GM23338 (cell line): ENCODE measurements around the gene CENPH. TPM values are rescaled to one million over a fixed set of nuclear protein-coding genes. Genes with fewer than 3 reads are reported as not detected.
A peak's percentile ranks its signal among the peaks of the same experiment; 100 is the strongest.
"Not testable (repeated sequence)": the region's sequence is repeated elsewhere in the genome, so short reads cannot be mapped to it uniquely, and the experiment has no call there.

Source experiments
- ATAC-seq: fragments of 200-7000 bp; cut with Tn5 transposase; 3 replicates; pipeline ENCODE4 v1.9.1; 2020
- DNase-seq: peaks from one replicate; pipeline ENCODE4 v3.0.0-alpha.2; 2015; ENCODE audit warnings: low spot score
- H2AFZ ChIP-seq: fragments of 200-600 bp; sonication (generic); 2 replicates; pipeline ENCODE4 v1.8.0; 2016; ENCODE audit warnings: antibody characterized with exemption, mild to moderate bottlenecking, moderate library complexity
- H3F3A ChIP-seq: fragments of 200-600 bp; sonication (generic); replicated peaks from 2 replicates; pipeline ENCODE4 v1.8.0; 2017; ENCODE audit warnings: antibody characterized with exemption, mixed run types, low read depth
- H3K27ac ChIP-seq: fragments of 200-600 bp; sonication (generic); 2 replicates; pipeline ENCODE4 v1.6.1; 2016; ENCODE audit warnings: low read depth
- H3K27me3 ChIP-seq: fragments of 200-600 bp; sonication (generic); 2 replicates; pipeline ENCODE4 v1.8.0; 2016; ENCODE audit warnings: mild to moderate bottlenecking, mixed run types, moderate library complexity; ENCODE audit not compliant: insufficient read depth
- H3K36me3 ChIP-seq: fragments of 200-600 bp; sonication (generic); 2 replicates; pipeline ENCODE4 v1.8.0; 2016; ENCODE audit warnings: mild to moderate bottlenecking; ENCODE audit not compliant: insufficient read depth
- H3K4me1 ChIP-seq: fragments of 200-600 bp; sonication (generic); 2 replicates; pipeline ENCODE4 v1.8.0; 2016; ENCODE audit warnings: mild to moderate bottlenecking, moderate library complexity; ENCODE audit not compliant: insufficient read depth
- H3K4me2 ChIP-seq: fragments of 200-600 bp; sonication (generic); 2 replicates; pipeline ENCODE4 v1.7.1; 2017; ENCODE audit warnings: mixed run types
- H3K4me3 ChIP-seq: fragments of 200-600 bp; sonication (generic); 2 replicates; pipeline ENCODE4 v1.6.1; 2016; ENCODE audit warnings: mixed run types
- H3K79me2 ChIP-seq: fragments of 200-600 bp; sonication (generic); replicated peaks from 2 replicates; pipeline ENCODE4 v1.8.0; 2017; ENCODE audit warnings: mild to moderate bottlenecking; ENCODE audit not compliant: insufficient read depth
- H3K9me2 ChIP-seq: fragments of 200-600 bp; sonication (generic); 2 replicates; pipeline ENCODE4 v1.8.0; 2017; ENCODE audit not compliant: insufficient read depth
- H4K20me1 ChIP-seq: fragments of 200-600 bp; sonication (generic); replicated peaks from 2 replicates; pipeline ENCODE4 v1.8.0; 2017; ENCODE audit warnings: mild to moderate bottlenecking; ENCODE audit not compliant: insufficient read depth
- H3K27ac Mint-ChIP-seq: 2 replicates; pipeline ENCODE4 v1.8.0; 2020; ENCODE audit warnings: inconsistent platforms, mild to moderate bottlenecking, moderate library complexity, mixed read lengths
- H3K27me3 Mint-ChIP-seq: 3 replicates; pipeline ENCODE4 v1.8.0; 2022; ENCODE audit warnings: low read depth, mild to moderate bottlenecking, moderate library complexity, mixed read lengths, inconsistent platforms; ENCODE audit not compliant: insufficient read depth, poor library complexity
- H3K36me3 Mint-ChIP-seq: 3 replicates; pipeline ENCODE4 v1.8.0; 2021; ENCODE audit warnings: low read depth, mild to moderate bottlenecking, inconsistent platforms, moderate library complexity, mixed read lengths
- H3K4me1 Mint-ChIP-seq: 3 replicates; pipeline ENCODE4 v1.8.0; 2020; ENCODE audit warnings: mild to moderate bottlenecking, inconsistent platforms, mixed read lengths
- H3K4me3 Mint-ChIP-seq: 3 replicates; pipeline ENCODE4 v1.8.0; 2021; ENCODE audit warnings: moderate library complexity, mild to moderate bottlenecking, inconsistent platforms, mixed read lengths
- H3K9me3 Mint-ChIP-seq: 3 replicates; pipeline ENCODE4 v1.8.0; 2020; ENCODE audit warnings: moderate library complexity, mild to moderate bottlenecking, inconsistent platforms, mixed read lengths
- CTCF ChIP-seq, 2 experiments: fragments of 200-600 bp in 1 of 2; sonication (generic) in 1 of 2; conservative IDR thresholded peaks; 2 replicates each; pipeline versions ENCODE4 v1.5.1 to v1.6.1; 2016 to 2017; ENCODE audit warnings: antibody characterized with exemption in 2 of 2, low read depth in 2 of 2, mild to moderate bottlenecking in 2 of 2, moderate library complexity in 1 of 2
- EZH2 ChIP-seq: fragments of 200-600 bp; sonication (generic); IDR thresholded peaks from one replicate; pipeline ENCODE4 v1.8.0; 2017; ENCODE audit warnings: antibody characterized with exemption, mild to moderate bottlenecking, low read depth; ENCODE audit not compliant: unreplicated experiment
- EZH2phosphoT487 ChIP-seq: fragments of 200-600 bp; sonication (generic); IDR thresholded peaks from one replicate; pipeline ENCODE4 v1.8.1; 2018; ENCODE audit warnings: antibody characterized with exemption; ENCODE audit not compliant: unreplicated experiment
- JUNB ChIP-seq: IDR thresholded peaks from one replicate; pipeline ENCODE4 v1.6.1; 2016; ENCODE audit warnings: antibody characterized with exemption; ENCODE audit not compliant: unreplicated experiment
- NANOG ChIP-seq: IDR thresholded peaks from 2 replicates; pipeline ENCODE4 v1.6.1; 2016; ENCODE audit warnings: antibody characterized with exemption, borderline replicate concordance
- POLR2AphosphoS5 ChIP-seq: IDR thresholded peaks from 2 replicates; pipeline ENCODE4 v1.6.1; 2016; ENCODE audit warnings: antibody characterized with exemption, low read depth
- REST ChIP-seq: IDR thresholded peaks from one replicate; pipeline ENCODE4 v1.6.1; 2018; ENCODE audit warnings: antibody characterized with exemption; ENCODE audit not compliant: unreplicated experiment
- STAT1 ChIP-seq: IDR thresholded peaks from one replicate; pipeline ENCODE4 v1.6.1; 2016; ENCODE audit warnings: antibody characterized with exemption; ENCODE audit not compliant: unreplicated experiment
- ZNF114 ChIP-seq: fragments of 250-450 bp; sonication (Bioruptor Pico); IDR thresholded peaks from 2 replicates; pipeline ENCODE4 v1.5.0; 2020; ENCODE audit warnings: mild to moderate bottlenecking, moderate library complexity
- ZNF331 ChIP-seq: fragments of 250-450 bp; sonication (Bioruptor Pico); IDR thresholded peaks from 2 replicates; pipeline ENCODE4 v1.5.0; 2020; ENCODE audit warnings: low read depth, mild to moderate bottlenecking, moderate library complexity
- polyA plus RNA-seq: library from polyadenylated mRNA; unstranded; fragments of >200 nt; fragmentation: Nextera tagmentation; extraction: Ambion mirVana; gene quantifications from 2 replicates; pipeline ENCODE4 v1.2.1, GENCODE V29; 2016
- total RNA-seq: library from RNA; depleted of rRNA; stranded (reverse); fragments of >200 nt; shearing (Covaris generic); gene quantifications from 2 replicates; pipeline ENCODE4 v1.2.3, GENCODE V29; 2014
- TF ChIP-seq, protein P1 (sequence below): IDR thresholded peaks from 2 replicates; pipeline ENCODE4 v1.6.1; 2016; ENCODE audit warnings: antibody characterized with exemption

The CENPH gene
- total and polyA plus RNA-seq, 2 experiments from 2014 or later, result 99.4 to 107 TPM

DNA sequence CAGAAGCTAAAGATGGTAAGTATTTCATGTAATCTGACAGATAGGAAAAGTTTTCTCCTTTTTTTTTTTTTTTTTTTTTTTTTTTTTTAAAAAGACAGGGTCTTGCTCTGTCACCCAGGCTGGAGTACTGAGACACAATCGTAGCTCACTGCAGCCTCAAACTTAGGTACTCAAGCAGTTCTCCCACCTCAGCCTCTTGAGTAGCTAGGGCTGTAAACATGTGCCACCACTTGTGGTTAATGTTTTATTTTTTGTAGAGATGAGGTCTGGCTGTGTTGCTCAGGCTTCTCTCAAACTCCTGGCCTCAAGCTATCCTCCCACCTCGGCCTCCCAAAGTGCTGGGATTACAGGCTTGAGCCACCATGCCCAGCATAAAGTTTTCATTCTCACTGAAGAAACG is 63.1 kb downstream of the CENPH start:
- H3K27me3 Mint-ChIP-seq, result peaks cover 8% of the 10 kb centered on the region
- peaks cover 69% of the 10 kb centered on the region for H3K79me2 ChIP-seq

DNA sequence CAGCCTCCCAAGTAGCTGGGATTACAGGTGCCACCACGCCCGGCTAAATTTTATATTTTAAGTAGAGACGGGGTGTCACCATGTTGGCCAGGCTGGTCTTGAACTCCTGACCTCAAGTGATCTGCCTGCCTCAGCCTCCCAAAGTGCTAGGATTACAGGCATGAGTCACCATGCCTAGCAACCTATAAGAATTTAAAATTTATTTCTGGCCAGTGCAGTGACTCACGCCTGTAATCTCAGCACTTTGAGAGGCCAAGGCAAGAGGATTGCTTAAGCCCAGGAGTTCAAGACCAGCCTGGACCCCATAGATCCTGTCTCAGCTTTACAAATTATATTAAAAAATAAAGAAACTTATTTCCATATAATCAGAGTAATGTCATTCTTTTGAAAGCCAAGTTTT is 66.6 kb downstream of the CENPH start:
- not testable (repeated sequence) for H3K4me1 Mint-ChIP-seq, H3K9me2 ChIP-seq, ATAC-seq, H3K27ac Mint-ChIP-seq, H3K27me3 ChIP-seq, H3K4me2 ChIP-seq, H3K9me3 Mint-ChIP-seq, H3F3A ChIP-seq, H3K4me3 ChIP-seq, DNase-seq, H3K27me3 Mint-ChIP-seq, H3K4me3 Mint-ChIP-seq, H3K27ac ChIP-seq, H2AFZ ChIP-seq, H3K4me1 ChIP-seq
- peaks cover 38% of the 10 kb centered on the region for H3K36me3 ChIP-seq
- H3K36me3 Mint-ChIP-seq, result peaks cover 39% of the 10 kb centered on the region
- H3K79me2 ChIP-seq, result peaks cover 34% of the 10 kb centered on the region
- peaks cover 14% of the 10 kb centered on the region for H4K20me1 ChIP-seq

More for the DNA sequence above, 63.1 kb downstream of the CENPH start:
- Histone ChIP-seq H3K4me3 (no peak overlapping the region), H3K27ac (no peak overlapping the region), H3K4me2 (no peak overlapping the region), H3K9me2 (no peaks in the 10 kb centered on the region), H3K36me3 (peaks cover 10% of the 10 kb centered on the region), H3F3A (no peaks in the 10 kb centered on the region), H3K4me1 (no peaks in the 10 kb centered on the region), H2AFZ (no peak overlapping the region), H4K20me1 (peaks cover 30% of the 10 kb centered on the region; the same call in 1 of the 2 replicates), H3K27me3 (no peaks in the 10 kb centered on the region)
- TF ChIP-seq NANOG (no peak), JUNB (no peak)
- Mint-ChIP-seq H3K9me3 (no peaks in the 10 kb centered on the region), H3K36me3 (peaks cover 14% of the 10 kb centered on the region), H3K27ac (peak overlapping the region; percentile 67; the same call in 1 of the 2 replicates), H3K4me1 (peaks cover 2% of the 10 kb centered on the region; the same call in 1 of the 3 replicates), H3K4me3 (no peak overlapping the region)
- ATAC-seq (no peak), DNase-seq (no peak)

DNA sequence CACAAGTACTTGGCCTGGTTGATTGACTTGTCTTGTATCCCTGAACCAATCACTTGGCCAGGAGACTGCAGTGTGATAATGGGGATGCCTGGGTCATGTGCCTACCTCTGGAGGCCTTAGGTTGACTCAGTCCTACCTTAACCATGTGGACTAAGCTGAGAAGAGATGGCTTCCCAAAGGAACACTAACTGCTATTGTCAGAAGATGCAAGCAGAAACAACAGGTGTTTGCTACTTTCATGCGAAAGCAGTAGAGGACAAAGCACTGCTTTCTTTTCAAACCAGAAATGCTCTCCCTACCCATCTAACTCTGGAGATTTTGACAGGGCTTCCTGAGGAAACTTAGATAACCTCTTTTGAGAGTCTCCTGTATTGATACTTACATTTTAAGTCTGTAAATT is 68.2 kb downstream of the CENPH start:
- Histone ChIP-seq H3K9me2 (no peaks in the 10 kb centered on the region), H3K27me3 (no peaks in the 10 kb centered on the region), H3K79me2 (peaks cover 19% of the 10 kb centered on the region), H3K4me2 (no peak overlapping the region), H3K4me3 (no peak overlapping the region), H3K27ac (no peak overlapping the region), H2AFZ (no peak overlapping the region), H3K4me1 (no peaks in the 10 kb centered on the region), H3F3A (peaks cover 2% of the 10 kb centered on the region; the same call in 1 of the 2 replicates), H3K36me3 (peaks cover 50% of the 10 kb centered on the region), H4K20me1 (peaks cover 12% of the 10 kb centered on the region)
- H3K36me3 Mint-ChIP-seq, result peaks cover 54% of the 10 kb centered on the region
- ATAC-seq, result peak; percentile 31; the same call in 2 of the 3 replicates
- no peaks in the 10 kb centered on the region for H3K27me3 Mint-ChIP-seq
- no peak overlapping the region for H3K27ac Mint-ChIP-seq
- no peaks in the 10 kb centered on the region for H3K4me1 Mint-ChIP-seq
- no peak for DNase-seq
- H3K9me3 Mint-ChIP-seq, result no peaks in the 10 kb centered on the region
- H3K4me3 Mint-ChIP-seq, result no peak overlapping the region
- no peak for TF ChIP-seq POLR2AphosphoS5
- TF ChIP-seq STAT1, result no peak
- no peak for TF ChIP-seq CTCF (conservative IDR thresholded peaks at IDR 0.05; ENCODE audit: low read depth in 2 of 2)
- no peak for TF ChIP-seq ZNF331 (CRISPR knock-in tag)
- TF ChIP-seq REST, result no peak
- no peak for TF ChIP-seq EZH2
- TF ChIP-seq ZNF114 (CRISPR knock-in tag), result no peak
- TF ChIP-seq, protein P1, sequence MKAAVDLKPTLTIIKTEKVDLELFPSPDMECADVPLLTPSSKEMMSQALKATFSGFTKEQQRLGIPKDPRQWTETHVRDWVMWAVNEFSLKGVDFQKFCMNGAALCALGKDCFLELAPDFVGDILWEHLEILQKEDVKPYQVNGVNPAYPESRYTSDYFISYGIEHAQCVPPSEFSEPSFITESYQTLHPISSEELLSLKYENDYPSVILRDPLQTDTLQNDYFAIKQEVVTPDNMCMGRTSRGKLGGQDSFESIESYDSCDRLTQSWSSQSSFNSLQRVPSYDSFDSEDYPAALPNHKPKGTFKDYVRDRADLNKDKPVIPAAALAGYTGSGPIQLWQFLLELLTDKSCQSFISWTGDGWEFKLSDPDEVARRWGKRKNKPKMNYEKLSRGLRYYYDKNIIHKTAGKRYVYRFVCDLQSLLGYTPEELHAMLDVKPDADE, result no peak
- no peak for TF ChIP-seq EZH2phosphoT487
- no peak for TF ChIP-seq JUNB
- TF ChIP-seq NANOG, result no peak
